ENCODE data around the gene SAP25. TPM values are rescaled to one million over a fixed set of nuclear protein-coding genes. Genes with fewer than 3 reads are reported as not detected.

The SAP25 gene
- total and polyA plus RNA-seq, 8 donors = 4.5 to 11.4 (median 7.9) TPM

GRCh38 chr7:100614308-100614861 lies 40.7 kb upstream of the SAP25 start:
- TF ChIP-seq, protein P1, sequence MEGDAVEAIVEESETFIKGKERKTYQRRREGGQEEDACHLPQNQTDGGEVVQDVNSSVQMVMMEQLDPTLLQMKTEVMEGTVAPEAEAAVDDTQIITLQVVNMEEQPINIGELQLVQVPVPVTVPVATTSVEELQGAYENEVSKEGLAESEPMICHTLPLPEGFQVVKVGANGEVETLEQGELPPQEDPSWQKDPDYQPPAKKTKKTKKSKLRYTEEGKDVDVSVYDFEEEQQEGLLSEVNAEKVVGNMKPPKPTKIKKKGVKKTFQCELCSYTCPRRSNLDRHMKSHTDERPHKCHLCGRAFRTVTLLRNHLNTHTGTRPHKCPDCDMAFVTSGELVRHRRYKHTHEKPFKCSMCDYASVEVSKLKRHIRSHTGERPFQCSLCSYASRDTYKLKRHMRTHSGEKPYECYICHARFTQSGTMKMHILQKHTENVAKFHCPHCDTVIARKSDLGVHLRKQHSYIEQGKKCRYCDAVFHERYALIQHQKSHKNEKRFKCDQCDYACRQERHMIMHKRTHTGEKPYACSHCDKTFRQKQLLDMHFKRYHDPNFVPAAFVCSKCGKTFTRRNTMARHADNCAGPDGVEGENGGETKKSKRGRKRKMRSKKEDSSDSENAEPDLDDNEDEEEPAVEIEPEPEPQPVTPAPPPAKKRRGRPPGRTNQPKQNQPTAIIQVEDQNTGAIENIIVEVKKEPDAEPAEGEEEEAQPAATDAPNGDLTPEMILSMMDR (IDR thresholded peaks at IDR 0.05) = no peak
- peaks cover 10 to 22% of the 10 kb centered on the region in 2 donors for H3K4me1 ChIP-seq
- ATAC-seq (no peak), DNase-seq (no peak)
- no peaks in the 10 kb centered on the region for H3K27me3 ChIP-seq
- H3K9me3 ChIP-seq = no peaks in the 10 kb centered on the region
- H3K27ac ChIP-seq = no peak overlapping the region
- intact Hi-C loops (cut with DNase I) = no loop called here
- H3K36me3 ChIP-seq = peaks cover 0 to 8% of the 10 kb centered on the region in 2 donors
- no peak overlapping the region for H3K4me3 ChIP-seq

GRCh38 chr7:100613412-100614175 lies 39.9 kb upstream of the SAP25 start:
- Histone ChIP-seq H3K9me3 (no peaks in the 10 kb centered on the region), H3K27ac (peak overlapping the region in 1 of 2 donors; percentile 99), H3K27me3 (no peaks in the 10 kb centered on the region), H3K36me3 (peaks cover 0 to 8% of the 10 kb centered on the region in 2 donors), H3K4me1 (peaks cover 10 to 22% of the 10 kb centered on the region in 2 donors), H3K4me3 (peak overlapping the region in 1 of 2 donors; percentile 61)
- ATAC-seq (no peak), DNase-seq (no peak)
- intact Hi-C loops (cut with DNase I) = no loop called here
- TF ChIP-seq, protein P1 (IDR thresholded peaks at IDR 0.05) = no peak

GRCh38 chr7:100612730-100613390 lies 39.2 kb upstream of the SAP25 start:
- ATAC-seq (peak; percentile 4), DNase-seq (peak in 1 of 4 donors; percentile 21)
- Histone ChIP-seq H3K4me1 (peaks cover 10 to 22% of the 10 kb centered on the region in 2 donors), H3K9me3 (no peaks in the 10 kb centered on the region), H3K4me3 (peak overlapping the region; percentile 53 to 61), H3K27ac (peak overlapping the region; percentile 90 to 99), H3K27me3 (no peaks in the 10 kb centered on the region), H3K36me3 (peaks cover 0 to 8% of the 10 kb centered on the region in 2 donors)
- TF ChIP-seq, protein P1 (IDR thresholded peaks at IDR 0.05) = no peak
- intact Hi-C loops (cut with DNase I) = no loop called here

DNA sequence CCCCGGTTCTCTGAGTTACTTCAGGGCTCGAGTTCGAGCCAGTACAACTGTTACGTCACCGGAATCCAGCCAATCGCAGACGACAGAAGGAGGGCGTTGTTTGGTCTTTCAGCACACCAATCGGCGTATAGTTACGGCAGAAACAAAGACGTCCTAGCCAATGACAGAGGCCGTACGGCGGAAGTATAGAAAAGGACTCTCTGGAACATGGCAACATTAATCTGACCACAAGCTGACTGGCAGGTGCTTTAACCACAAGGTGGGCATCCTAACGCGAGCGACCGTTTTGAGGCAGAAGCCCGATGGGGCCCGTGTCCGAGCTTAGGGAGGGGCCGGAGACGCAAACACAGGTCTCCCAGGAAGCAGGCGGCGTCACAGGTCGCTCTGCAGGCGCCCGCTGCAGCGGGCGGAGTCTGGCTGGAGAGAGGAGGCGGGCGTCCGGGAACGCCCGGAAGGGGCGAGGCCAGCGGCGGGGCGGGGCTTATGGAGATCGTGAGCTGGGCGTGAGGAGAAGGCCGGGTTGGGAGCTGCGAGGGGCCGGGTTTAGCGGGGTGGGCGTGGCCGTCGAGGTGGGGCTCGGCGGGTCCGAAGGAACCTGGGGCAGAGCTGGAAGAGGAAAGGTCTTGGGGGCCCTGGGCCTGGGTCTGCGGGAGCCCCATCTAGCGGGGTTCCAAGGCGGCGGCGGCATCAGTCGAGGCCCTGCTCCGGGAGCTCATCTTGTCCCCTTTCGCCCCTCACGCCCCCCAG lies 38.5 kb upstream of the SAP25 start, which contains the start of gene MOSPD3:
MOSPD3 (plus strand) TSS at position 558 of the 747 bp plus-strand sequence. CDS start 252 bp downstream, outside the sequence.
- TF ChIP-seq, protein P1 (IDR thresholded peaks at IDR 0.05) = no peak
- Histone ChIP-seq H3K27ac (peak within 1 kb of the TSS; percentile 90 to 99), H3K4me1 (peaks cover 10 to 22% of the 10 kb centered on the region in 2 donors), H3K9me3 (no peaks in the 10 kb centered on the region), H3K36me3 (peaks cover 0 to 8% of the 10 kb centered on the region in 2 donors), H3K4me3 (peak within 1 kb of the TSS; percentile 53 to 61), H3K27me3 (no peaks in the 10 kb centered on the region)
- intact Hi-C loops (cut with DNase I) = no loop called here
- ATAC-seq (peak; percentile 99), DNase-seq (peak; percentile 99 to 100 (median 99))

Data from left lung (tissue), 10 donors.